BJ (cell line): ENCODE data around the gene LRP1B. TPM values are rescaled to one million over a fixed set of nuclear protein-coding genes. Genes with fewer than 3 reads are reported as not detected.

ENCODE experiments used
- CTCF ChIA-PET: fragments of 350-600 bp; formaldehyde crosslinking; extraction: SDS; loops from one replicate; lab custom pipeline; 2021; ENCODE audit warnings: antibody characterized with exemption, inconsistent platforms; lab: Yijun Ruan, JAX
- POLR2A ChIA-PET: fragments of 300-600 bp; sonication (Branson Sonifier 250); formaldehyde crosslinking; extraction: SDS; loops from one replicate; lab custom pipeline; 2021; ENCODE audit warnings: antibody characterized with exemption; lab: Charles Lee
- DNase-seq: peaks from one replicate; pipeline ENCODE4 v3.0.0-alpha.2; 2011; ENCODE audit warnings: low read depth
- H3K27me3 ChIP-seq: 2 replicates; pipeline ENCODE4 v1.6.0; 2011; ENCODE audit warnings: low read length; ENCODE audit not compliant: control insufficient read depth, insufficient read depth
- H3K36me3 ChIP-seq: 2 replicates; pipeline ENCODE4 v1.5.1; 2011; ENCODE audit warnings: low read length; ENCODE audit not compliant: control insufficient read depth, insufficient read depth
- H3K4me3 ChIP-seq: 2 replicates; pipeline ENCODE4 v1.5.1; 2011; ENCODE audit warnings: low read depth, mild to moderate bottlenecking, control low read depth, low read length
- polyA plus RNA-seq: library from polyadenylated mRNA; depleted of rRNA; stranded (reverse); fragments of >200 nt; gene quantifications from 2 replicates; pipeline ENCODE4 v1.2.3, GENCODE V29; 2011
- TF ChIP-seq, protein P1 (sequence below): IDR thresholded peaks from 2 replicates; pipeline ENCODE4 v1.5.1; 2011; ENCODE audit warnings: low read depth, mild to moderate bottlenecking, control low read depth, inconsistent platforms, low read length, moderate library complexity; ENCODE audit not compliant: insufficient read depth

Gene LRP1B
- polyA plus RNA-seq, 1 experiment: 0.04 TPM

DNA sequence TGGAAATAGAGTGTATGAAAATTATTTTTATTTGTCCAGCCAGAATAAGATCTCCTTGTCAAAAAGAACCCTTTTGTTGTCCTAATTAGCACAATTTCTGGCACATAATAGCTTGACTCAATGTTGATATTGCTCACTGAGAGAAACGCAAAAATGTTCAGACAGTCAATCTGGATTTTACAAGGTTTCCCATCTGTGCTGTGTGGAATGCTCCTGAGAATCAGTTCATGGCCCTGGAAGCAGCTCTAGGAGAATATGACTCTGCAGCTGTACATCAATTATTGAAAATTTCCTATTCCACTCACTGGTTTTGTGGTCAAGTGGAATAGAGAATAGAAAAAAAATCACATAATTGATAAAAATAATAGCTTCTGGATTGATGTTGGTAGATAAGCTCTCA lies 1767.7 kb downstream of the LRP1B start:
- no peak for DNase-seq
- TF ChIP-seq, protein P1, sequence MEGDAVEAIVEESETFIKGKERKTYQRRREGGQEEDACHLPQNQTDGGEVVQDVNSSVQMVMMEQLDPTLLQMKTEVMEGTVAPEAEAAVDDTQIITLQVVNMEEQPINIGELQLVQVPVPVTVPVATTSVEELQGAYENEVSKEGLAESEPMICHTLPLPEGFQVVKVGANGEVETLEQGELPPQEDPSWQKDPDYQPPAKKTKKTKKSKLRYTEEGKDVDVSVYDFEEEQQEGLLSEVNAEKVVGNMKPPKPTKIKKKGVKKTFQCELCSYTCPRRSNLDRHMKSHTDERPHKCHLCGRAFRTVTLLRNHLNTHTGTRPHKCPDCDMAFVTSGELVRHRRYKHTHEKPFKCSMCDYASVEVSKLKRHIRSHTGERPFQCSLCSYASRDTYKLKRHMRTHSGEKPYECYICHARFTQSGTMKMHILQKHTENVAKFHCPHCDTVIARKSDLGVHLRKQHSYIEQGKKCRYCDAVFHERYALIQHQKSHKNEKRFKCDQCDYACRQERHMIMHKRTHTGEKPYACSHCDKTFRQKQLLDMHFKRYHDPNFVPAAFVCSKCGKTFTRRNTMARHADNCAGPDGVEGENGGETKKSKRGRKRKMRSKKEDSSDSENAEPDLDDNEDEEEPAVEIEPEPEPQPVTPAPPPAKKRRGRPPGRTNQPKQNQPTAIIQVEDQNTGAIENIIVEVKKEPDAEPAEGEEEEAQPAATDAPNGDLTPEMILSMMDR: no peak
- H3K4me3 ChIP-seq: no peak overlapping the region
- no peaks in the 10 kb centered on the region for H3K27me3 ChIP-seq
- POLR2A ChIA-PET: no interaction called here
- CTCF ChIA-PET: interaction anchor here (1.5 kb wide), 1 partner anchor 10 kb away, joined by 4 read pairs; no protein-coding TSS in a partner anchor
- no peaks in the 10 kb centered on the region for H3K36me3 ChIP-seq

DNA sequence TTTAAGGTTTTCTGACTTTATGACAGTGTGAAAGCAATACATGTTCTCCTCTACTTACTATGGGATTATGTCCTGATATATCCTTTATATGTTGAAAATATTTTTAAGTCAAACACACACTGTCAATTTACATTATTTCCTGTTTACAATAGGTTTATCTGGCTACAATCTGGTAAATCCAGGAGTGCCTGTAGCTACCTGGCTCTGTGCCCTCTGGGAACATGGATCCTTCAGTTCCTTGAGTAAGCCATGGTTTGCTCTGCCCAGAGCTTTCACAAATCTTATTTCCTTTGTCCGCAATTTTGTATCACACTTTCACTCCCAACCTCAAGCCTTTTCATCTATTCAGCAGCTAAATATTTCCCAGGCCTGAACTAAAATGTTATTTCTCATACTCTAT lies 1768.5 kb downstream of the LRP1B start:
- H3K36me3 ChIP-seq: no peaks in the 10 kb centered on the region
- H3K27me3 ChIP-seq: no peaks in the 10 kb centered on the region
- ChIA-PET POLR2A (no interaction called here), CTCF (interaction anchor here (0.6 to 1.5 kb wide), 2 partner anchors 9 to 760 kb away, joined by 3 to 4 read pairs; no protein-coding TSS in a partner anchor)
- no peak overlapping the region for H3K4me3 ChIP-seq
- TF ChIP-seq, protein P1: no peak
- no peak for DNase-seq

DNA sequence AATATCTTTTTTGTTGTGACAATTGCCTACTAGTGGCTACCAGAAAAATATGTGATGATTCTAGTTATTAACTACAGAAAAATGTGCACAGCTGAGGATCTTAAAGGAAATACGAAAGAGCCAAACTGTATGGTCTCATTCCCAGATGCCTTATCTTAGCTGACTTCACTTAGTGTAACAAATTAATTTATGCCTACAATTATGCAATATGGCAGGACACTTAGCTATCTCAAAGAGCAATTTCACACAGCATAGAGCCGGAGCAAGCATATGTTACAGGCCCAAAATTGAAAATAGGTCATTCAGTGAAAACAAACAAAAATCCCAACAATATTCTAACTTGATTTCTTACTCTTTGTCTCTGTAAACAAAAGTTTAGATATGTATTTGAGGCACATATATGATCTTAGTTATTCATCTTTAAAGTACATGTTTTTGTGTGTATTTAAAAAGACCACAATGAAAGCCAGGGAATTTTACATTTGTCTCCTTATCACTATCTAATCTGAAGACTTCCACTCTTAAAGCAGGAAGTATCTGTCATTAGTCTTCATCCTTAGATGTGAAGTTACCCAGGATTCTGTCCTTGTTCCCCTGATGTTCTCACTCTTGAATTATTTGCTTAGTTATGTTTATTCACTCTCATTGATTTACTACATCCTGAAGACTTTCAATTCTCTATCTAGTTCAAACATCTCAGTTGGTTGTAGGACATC lies 1771.6 kb downstream of the LRP1B start:
- ChIA-PET POLR2A (no interaction called here), CTCF (no interaction called here)
- TF ChIP-seq, protein P1: no peak
- Histone ChIP-seq H3K4me3 (no peak overlapping the region), H3K27me3 (no peaks in the 10 kb centered on the region), H3K36me3 (no peaks in the 10 kb centered on the region)
- DNase-seq: no peak

DNA sequence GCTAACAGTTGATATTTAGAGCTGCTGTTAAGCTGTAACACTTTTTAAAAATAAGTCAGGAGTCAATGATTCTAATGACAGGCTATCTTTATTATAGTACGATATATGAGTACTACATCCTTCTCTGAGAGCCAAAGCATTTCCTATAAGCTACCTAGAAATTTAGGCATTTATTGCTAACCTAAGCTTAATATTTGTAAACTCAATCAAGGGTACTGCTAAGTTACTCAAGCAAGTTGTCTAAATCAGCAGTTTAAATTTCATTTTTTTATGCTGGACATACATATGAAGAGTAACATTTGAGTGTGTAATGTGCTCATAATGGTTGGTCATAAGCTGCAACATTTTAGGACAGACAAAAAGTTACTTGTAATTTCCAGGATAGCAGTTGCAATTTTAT lies 1774.1 kb downstream of the LRP1B start:
- TF ChIP-seq, protein P1: no peak
- Histone ChIP-seq H3K4me3 (no peak overlapping the region), H3K27me3 (no peaks in the 10 kb centered on the region), H3K36me3 (no peaks in the 10 kb centered on the region)
- ChIA-PET POLR2A (no interaction called here), CTCF (no interaction called here)
- DNase-seq: no peak

DNA sequence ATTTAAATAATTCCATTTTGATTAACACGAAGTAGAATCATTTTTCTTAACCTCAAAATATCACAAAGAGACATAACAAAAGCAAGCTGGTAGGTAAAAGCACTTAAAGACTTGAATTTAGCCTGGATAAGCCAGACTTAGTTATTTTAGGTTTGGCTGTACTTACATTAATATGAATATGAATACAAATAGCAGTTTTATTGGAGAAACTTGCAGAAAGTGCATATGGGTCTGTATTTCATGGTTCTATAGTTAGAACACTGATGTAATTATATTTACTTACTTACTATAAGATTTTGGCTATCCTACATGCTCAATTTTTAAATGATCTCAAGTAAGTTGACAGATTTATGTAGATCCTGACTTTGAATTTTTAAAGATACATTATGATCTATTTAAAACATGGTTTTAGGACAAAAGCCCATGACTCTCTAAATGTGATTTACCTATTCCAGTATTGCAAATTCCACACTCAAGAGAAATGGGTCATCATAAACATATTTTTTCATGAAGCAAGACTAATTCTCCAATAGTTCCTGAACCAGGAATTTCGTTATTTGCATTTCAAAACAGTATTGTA lies 1775.2 kb downstream of the LRP1B start:
- Histone ChIP-seq H3K36me3 (no peaks in the 10 kb centered on the region), H3K27me3 (no peaks in the 10 kb centered on the region), H3K4me3 (no peak overlapping the region)
- TF ChIP-seq, protein P1: no peak
- DNase-seq: no peak
- POLR2A ChIA-PET: no interaction called here
- CTCF ChIA-PET: no interaction called here
